CD4-positive, alpha-beta T cell treated with Interferon gamma for 1 hour (primary cell): ENCODE data around the gene OR51G2.
"Not testable (repeated sequence)": the region's sequence is repeated elsewhere in the genome, so short reads cannot be mapped to it uniquely, and the experiment has no call there.

Experiments
- DNase-seq: peaks from one replicate; pipeline ENCODE4 v3.0.0-alpha.2; 2020

Gene OR51G2, protein sequence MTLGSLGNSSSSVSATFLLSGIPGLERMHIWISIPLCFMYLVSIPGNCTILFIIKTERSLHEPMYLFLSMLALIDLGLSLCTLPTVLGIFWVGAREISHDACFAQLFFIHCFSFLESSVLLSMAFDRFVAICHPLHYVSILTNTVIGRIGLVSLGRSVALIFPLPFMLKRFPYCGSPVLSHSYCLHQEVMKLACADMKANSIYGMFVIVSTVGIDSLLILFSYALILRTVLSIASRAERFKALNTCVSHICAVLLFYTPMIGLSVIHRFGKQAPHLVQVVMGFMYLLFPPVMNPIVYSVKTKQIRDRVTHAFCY

DNA sequence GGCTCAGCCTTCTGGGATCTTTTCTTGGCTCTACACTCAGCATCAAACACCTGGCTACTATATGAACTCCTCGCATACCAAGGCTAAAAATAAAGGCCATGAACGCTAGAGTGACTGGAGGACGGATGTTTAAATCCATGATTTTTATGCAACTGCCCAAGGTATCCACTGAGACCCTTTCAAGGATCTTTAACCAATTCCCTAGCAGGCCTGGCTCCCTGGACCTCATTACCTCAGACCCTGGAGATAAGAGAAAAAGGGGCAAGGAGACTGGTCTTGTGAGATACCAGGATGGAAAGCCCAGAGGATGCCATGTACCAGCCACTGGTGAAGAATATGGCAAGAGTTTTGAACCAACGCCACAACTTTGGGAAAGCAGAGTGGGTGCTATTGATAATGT, at the start of gene OR51G2:
Gene OR51G2, minus strand, starts transcription at position 101 of the 400 bp plus-strand sequence. CDS start 3,687 bp downstream, outside the sequence.
- no peak for DNase-seq

DNA sequence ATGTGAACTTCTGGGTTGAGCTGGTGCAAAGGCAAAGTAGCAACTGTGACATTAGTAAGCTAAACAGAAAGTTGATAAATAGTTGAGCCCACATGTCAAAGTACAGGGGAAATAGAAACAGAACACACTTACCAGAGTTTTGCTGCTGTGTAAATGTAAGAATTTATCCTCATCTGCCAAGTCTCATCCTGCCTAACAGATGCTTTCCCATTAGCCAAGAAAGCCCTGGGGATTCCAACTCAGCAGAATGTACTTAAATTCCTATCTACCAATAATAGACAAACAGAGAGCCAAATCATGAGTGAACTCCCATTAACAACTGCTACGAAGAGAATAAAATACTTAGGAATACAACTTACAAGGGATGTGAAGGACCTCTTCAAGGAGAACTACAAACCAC, 43.7 kb upstream of the OR51G2 start:
- no peak for DNase-seq

DNA sequence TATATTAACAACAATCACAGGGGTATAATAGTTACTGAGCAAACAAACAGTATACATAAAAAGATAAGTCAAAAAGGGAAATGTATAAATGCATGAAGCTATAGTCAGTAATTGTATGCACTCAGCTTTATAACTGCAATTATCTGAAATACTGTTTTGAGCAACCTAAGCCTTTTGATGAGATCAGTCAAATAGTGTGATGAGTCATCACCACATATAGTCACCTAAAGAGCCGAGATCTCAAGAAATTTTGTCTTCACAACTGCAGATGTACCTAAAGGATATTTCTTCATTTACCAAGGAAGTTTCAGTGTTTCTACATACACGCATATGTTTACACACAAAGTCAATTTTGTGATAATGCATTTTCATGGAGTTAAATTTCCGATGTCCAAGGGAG, 41.7 kb upstream of the OR51G2 start:
- DNase-seq = no peak

DNA sequence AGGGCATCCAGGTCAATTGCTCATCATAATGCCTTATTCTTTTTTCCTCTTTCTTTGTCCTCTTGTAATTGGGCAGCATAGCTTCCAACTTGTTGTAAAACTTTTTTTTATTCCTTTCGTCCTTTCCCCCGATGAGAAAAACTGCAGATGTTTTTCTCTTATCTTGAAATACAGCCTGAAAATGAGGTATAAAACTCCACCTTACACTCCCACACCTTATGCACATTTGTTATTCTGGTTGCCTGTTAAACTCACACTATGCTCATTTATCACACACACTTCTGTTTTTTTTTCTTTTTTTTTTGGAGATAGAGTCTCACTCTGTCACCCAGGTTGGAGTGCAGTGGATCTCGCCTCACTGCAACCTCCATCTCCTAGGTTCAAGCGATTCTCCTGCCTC, 38.2 kb upstream of the OR51G2 start:
- no peak for DNase-seq

DNA sequence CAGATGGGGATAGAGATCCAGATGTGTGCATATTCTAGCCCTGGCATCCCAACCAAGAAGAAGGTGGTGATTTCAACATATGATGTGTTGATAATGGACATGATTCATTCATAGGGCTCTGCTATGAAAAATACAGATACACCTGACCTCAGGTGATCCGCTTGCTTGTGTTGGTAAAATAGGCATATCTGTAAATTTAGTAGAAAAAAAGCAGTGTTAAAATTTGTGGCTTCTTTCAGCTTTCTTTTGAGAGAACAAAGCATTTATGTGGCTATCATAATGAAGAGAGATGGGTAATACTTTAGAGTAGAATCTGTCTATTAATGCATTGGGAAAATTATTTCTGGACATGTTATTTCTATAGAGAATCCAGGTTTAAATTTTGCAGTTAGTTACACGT, 36.5 kb upstream of the OR51G2 start, which contains the start of gene OR51A2:
Gene OR51A2, minus strand, starts transcription at position 101 of the 400 bp plus-strand sequence. Its CDS starts 0 bp downstream, at position 101.
- not testable (repeated sequence) for DNase-seq

DNA sequence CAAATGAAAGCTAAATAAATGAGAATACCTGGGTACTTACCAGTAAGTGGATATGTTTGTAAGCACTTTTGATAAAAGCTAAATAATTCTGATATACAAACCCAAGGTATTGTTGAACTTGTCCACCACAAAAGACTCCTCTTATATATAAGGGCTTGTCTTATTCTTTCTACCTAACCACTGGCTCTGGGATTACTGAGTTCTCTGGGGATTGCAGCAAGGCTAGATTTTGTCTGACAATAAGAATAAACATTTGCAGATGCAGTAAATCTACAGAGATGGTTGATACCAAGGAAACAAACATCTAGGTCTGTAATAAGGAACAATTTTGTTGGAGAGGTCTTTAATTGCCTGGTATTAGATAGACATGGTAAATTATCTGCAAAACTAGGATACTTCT, 28.4 kb upstream of the OR51G2 start, which contains the start of gene OR51A4:
Gene OR51A4, minus strand, starts transcription at position 101 of the 400 bp plus-strand sequence. CDS start 505 bp downstream, outside the sequence.
- no peak for DNase-seq

DNA sequence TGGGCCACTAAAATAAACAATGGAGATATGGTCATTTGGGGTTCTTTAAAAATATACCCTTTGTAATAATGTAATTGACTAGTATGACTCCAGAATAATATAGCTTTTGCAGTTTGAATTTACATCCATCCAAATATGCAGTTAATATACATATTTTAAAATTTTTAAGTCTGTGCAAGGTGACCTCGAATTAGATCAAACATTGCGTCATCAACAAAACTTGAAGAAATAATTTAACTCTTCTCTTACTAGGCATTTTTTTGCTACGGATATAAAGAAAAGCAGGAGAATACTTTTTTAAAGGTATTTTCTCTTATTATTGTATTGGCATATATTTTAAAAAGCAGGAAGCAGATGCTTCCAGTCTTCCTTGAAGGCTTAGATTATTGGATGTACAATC, 17.6 kb upstream of the OR51G2 start:
- no peak for DNase-seq

DNA sequence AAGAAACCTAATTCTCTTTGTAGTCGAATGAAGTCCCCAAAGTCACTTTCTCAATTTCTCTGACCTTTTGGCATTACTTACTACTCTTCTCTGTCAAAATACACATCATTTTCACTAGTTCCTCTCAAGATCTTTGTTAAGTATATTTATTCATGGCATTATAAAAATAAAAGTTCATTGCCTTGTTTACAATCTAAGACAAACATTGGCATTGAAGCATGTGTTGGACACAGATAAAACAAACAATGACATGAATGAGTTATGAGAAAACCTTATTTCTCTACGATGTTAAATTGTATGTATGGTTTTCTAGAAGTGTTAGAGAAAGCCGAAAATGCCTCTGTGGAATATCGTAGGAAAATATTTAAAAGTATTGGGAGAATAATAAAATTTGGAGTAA, 13.6 kb upstream of the OR51G2 start:
- no peak for DNase-seq

DNA sequence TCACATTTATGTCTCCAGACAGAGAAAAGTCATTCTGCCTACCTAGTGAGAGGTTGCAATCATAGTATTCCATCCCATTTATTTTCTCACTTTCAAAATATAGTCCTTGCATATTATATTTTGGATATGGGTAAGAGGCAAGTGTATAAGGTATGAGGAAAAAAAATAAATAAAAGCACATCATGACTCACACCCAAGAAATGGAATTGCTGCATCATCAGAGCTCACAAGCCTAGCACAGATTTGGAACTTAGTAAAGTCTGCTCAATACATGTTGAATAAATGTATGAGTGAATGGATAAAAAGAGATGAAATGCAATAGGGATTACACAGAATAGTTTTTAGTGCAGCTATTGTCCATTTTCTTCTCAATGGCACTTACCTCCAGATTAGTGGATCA, 7.5 kb upstream of the OR51G2 start:
- DNase-seq = no peak

DNA sequence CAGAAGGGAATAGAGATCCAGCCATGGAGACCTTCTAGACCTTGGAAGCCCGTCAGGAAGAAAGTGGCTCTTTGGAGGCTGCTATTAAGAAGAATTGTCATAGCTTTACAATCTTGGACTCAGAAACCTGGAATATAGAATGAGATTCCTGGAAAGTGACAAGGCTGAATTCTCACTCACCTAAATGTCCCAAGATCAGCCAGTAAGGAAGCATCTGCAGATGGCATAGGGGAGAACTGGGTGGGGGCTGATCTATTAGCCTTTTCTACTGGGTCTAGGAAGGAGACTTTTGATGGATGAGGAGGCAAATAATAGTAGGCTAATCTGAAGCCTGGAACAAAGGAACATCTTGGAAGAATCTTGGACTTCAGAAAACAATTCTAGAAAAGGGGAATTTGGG, 5.1 kb upstream of the OR51G2 start, which contains the start of gene OR51G1:
Gene OR51G1, minus strand, starts transcription at position 101 of the 400 bp plus-strand sequence. Its CDS starts 0 bp downstream, at position 101.
- no peak for DNase-seq

DNA sequence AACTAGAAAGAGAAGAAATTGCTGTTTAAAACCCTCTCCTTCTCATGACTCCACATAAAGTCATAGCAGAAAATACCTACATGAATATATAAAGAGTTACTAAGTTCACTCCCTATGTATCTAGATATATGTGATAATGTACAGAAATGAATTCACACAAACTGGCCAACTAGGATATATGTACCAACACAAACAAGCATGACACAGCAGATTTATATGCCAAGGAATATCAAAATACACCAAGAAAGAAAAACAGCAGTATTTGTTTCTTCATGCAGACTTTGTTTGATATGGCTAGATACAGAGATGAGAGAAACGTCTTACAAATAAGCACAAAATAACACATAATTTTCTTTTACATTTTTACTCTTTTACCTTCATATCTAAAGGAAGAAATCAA, 3.2 kb upstream of the OR51G2 start:
- no peak for DNase-seq

DNA sequence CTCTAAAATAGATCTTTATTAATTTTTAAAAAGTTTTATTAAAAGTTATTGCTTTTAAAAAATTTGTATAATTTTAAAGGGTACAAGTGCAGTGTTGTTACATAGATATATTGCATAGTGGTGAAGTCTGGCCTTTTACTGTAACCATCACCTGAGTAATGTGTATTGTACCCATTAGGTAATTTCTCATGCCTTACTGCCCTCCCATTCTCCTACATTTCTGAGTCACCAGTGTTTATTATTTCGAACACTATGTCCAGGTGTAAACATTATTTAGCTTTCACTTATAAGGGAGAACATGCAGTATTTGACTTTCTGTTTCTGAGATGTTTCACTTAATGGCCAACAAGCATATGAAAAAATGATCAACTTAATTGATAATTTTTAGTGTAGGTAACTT, 2.6 kb upstream of the OR51G2 start:
- no peak for DNase-seq

DNA sequence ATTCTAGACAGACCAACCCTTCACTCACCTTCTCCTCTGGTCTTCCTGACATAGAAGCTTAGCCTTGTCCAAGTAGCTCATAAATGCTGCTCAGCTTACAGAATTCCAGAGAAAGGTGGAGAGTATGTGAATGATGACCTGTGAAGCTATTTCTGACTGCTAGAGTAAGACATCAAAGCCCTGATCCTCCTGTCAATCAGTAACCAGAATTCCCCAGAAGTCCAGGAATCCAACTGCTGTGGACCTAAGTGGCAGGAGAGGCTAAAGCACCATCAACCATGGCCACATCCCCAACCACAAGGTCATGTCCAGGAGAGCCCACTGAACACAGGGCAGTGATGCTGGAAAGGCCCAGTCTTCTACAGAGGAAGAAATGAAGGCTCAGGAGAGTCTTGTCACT, 2.6 kb downstream of the OR51G2 start:
- DNase-seq = no peak

DNA sequence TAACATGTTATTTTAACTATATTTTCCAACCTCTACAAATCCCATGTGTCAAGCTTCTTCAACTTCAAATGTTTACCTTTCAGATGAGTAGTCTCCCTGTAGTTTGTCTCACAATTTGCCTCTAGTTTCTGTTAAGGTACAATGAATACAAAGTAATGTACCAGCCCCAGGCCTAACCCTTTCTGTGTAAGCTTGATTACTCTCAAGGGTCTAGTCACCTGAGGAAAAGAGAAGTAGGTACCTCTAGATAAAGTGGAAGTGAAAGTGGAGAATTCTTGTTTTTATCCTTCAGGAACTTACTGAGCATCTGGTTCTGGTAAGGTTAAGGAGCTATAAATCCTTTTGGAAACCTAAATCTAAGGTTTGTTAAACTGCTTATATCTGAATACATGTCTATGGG, 15.7 kb downstream of the OR51G2 start, which contains the start of gene OR51A7:
Gene OR51A7, plus strand, starts transcription at position 300 of the 400 bp plus-strand sequence. CDS start 3,587 bp downstream, outside the sequence.
- DNase-seq = no peak

DNA sequence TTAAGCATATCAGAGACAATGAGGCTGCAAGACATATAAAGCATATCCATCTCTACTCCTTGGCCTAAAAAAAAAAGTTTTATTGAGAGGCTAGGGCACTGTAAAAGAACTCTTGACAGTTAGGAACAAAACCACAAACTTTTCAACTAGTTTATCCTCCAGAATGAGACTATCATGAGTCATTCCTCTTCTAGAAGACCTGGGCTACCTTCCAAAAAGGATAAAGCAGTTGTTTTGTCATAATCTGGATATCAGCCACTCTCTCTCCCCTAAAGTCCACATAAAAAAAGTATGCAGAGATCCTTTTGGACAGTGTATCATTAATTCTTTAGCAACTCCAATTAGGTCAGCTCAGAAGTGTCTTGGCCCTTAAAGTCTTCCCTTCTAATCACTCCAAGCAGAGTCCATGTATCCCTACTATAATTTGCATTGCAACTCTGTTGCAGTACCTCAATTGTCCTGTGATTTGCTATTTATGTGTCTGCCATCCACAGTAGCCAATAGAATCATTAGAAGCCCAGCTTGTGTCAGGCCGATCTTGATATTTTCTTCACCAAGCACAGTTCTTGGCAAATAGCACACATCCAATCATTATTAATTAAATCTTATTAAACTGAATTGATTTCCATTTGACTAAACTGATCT, 27.0 kb downstream of the OR51G2 start:
- DNase-seq = no peak

DNA sequence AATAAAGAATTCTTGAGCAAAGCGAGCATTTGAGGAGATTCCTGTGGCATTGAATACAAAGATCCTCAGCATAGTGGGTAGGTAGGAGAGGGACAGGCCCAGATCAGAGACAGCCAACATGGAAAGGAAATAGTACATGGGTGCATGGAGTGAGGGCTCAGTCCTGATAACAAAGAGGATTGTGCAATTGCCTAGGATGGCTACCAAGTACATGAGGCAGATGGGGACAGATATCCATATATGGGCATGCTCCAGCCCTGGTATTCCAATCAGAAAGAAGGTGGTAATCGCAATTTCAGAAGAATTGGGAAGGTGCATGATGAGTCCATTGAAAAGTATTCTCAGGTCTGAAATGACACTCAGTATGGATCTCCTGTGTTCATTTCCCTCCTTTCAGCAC, 28.9 kb downstream of the OR51G2 start:
- no peak for DNase-seq

DNA sequence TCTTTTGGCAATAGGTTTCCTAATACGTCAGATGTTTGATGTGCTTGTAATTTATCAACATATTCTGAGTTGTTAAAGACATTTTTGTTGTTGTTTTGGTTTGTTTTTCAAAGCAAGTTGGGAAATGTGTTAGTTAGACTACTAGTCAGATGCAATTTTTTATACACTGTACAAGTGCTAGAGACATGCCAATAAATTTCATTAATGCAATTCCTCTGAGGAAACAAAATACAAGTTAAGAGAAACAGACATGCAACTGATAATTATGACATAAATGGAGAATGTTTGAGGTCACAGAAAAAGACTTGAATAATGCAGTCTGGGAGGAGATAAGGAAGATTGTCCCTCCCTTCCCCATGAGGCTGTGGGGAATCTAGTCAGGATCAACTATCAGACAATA, 31.6 kb downstream of the OR51G2 start:
- no peak for DNase-seq

DNA sequence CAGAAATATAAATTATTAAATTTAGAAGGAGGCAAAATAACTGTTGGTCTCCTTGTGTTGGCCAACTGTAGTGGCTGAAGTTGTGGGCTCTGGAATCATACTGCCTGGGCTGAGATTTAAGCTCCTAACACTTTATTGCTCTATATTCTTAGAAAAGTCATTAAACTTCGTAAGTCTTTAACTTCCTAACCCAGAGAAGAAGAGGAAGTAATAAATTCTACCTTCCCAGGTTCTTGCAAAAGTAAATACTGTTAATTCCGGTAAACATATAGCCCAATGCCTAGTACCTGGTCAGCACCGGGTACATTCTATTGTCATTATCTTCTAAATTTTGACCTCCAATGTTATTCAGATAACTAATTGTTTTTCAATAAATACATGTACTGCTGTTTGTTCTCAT, 33.0 kb downstream of the OR51G2 start:
- DNase-seq = no peak

DNA sequence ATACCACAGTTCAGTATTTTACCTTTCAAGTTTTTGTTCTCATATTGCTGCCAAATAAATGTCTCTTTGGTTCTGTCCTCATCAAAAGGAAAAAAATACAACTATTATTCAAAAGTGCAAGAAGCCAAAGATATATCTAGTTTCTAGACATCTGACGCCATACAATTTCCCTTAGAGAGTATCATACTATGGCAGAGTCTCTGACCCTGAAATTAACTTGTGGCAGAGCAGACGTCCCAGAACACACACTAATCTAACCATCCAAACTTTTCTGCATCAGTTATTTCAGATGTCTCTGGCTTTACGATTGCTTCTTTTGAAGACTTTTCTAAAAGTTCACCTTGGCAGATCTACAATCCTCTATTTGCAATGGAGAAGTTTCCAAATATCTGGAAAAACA, 34.8 kb downstream of the OR51G2 start:
- no peak for DNase-seq

DNA sequence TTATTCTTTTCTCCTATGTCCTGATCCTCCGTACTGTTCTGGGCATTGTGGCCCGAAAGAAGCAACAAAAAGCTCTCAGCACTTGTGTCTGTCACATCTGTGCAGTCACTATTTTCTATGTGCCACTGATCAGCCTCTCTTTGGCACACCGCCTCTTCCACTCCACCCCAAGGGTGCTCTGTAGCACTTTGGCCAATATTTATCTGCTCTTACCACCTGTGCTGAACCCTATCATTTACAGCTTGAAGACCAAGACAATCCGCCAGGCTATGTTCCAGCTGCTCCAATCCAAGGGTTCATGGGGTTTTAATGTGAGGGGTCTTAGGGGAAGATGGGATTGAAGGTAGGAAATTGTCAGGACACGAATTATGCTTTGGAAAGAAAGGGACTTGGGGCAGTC, 36.6 kb downstream of the OR51G2 start:
- DNase-seq = no peak

DNA sequence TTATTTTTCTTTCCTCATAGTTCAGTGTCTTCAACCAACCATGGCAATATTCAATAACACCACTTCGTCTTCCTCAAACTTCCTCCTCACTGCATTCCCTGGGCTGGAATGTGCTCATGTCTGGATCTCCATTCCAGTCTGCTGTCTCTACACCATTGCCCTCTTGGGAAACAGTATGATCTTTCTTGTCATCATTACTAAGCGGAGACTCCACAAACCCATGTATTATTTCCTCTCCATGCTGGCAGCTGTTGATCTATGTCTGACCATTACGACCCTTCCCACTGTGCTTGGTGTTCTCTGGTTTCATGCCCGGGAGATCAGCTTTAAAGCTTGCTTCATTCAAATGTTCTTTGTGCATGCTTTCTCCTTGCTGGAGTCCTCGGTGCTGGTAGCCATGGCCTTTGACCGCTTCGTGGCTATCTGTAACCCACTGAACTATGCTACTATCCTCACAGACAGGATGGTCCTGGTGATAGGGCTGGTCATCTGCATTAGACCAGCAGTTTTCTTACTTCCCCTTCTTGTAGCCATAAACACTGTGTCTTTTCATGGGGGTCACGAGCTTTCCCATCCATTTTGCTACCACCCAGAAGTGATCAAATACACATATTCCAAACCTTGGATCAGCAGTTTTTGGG, 37.2 kb downstream of the OR51G2 start, which contains the start of gene OR51T1:
Gene OR51T1, plus strand, starts transcription at position 41 of the 641 bp plus-strand sequence. Its CDS starts 0 bp downstream, at position 41.
- DNase-seq = no peak

DNA sequence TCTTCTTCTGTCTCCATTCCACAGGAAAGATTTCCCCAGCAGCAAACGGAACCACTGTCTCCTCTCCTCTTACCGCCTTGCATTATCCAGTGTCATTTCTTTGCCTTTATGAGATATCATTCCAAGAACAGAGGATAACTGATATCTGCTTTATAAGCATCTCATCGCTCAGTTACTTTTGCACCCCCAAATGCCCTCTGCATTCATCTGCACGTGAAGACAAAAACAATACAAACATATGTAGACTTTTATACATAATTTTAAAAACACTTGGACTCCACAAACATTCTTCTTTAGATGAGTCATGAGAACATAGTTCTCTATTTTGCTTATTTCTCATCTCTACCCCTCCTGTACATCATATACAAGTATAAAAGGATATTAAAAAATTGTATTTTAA, 38.0 kb downstream of the OR51G2 start:
- no peak for DNase-seq

DNA sequence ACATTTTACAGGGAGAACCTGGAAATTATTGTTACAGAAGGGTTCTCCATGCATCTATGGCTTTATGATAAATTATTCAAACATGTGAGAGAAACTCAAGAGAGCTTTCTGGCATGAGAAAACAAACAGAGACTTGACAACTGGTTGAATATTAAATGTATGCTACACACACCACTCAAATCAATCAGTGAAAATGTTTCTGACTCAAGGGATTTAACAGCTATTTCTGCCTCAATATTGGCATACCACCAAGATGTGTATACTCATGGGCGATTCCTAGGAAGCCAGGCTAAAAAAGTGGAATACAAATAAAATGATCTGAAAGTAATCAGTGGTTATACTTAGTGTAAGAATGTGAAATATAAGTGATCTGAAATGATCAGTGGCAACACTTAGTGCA, 53.3 kb downstream of the OR51G2 start:
- no peak for DNase-seq

DNA sequence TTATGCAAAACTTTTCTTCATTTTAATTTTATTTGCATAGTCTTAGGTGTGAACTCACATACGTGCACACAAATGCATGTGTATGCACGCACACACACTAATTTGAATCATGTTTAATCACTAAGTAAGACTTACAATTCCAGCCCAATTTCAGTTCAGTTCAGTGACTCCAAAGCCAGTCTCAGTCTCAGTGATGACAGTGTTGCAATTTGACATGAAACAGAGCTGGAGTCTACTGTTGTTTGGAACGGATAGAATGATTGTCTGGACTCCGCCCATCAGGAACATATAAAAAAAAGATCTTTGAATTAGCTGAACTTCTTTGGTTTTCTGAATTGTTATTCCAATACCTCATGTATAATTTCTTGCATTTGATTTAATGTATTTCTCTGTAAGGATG, 55.3 kb downstream of the OR51G2 start:
- DNase-seq = no peak
